ENCODE data around the gene DDRGK1. TPM values are rescaled to one million over a fixed set of nuclear protein-coding genes. Genes with fewer than 3 reads are reported as not detected.
"Not testable (repeated sequence)": the region's sequence is repeated elsewhere in the genome, so short reads cannot be mapped to it uniquely, and the experiment has no call there.

Gene DDRGK1
- total RNA-seq, 1 experiment from 2014 or later: 97.7 TPM

DNA sequence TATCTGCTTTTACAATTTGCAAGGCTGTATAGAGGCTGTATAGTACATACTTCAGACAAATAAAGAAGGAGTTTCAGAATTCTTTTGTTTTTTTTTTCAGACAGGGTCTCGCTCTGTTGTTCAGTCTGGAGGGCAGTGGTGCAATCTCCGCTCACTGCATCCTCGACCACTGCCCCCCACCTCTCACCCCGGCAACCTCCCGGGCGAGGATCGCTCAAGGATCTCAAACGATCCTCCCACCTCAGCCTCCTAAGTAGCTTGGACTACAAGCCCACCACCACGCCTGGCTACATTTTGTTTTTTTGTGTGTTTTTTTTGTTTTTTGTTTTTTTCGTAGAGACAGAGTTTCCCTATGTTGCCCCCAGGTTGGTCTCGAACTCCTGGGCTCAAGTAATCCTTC is 46.7 kb downstream of the DDRGK1 start:
- Histone ChIP-seq H3K27ac (ENCODE audit: low read length) (no peak overlapping the region), H4K20me1 (ENCODE audit: low read length) (peaks cover 35% of the 10 kb centered on the region), H3K79me2 (ENCODE audit: low read length) (peaks cover 72% of the 10 kb centered on the region), H3K4me2 (ENCODE audit: low read length) (peak overlapping the region; percentile 96), H3F3A (ENCODE audit: low read length, unreplicated experiment) (no peaks in the 10 kb centered on the region), H3K4me3 (ENCODE audit: low read length) (peak overlapping the region; percentile 83), H3K27me3 (ENCODE audit: low read length) (no peaks in the 10 kb centered on the region), H3K9me3 (ENCODE audit: low read length) (no peaks in the 10 kb centered on the region), H3K4me1 (ENCODE audit: insufficient read depth, low read length) (peaks cover 14% of the 10 kb centered on the region), H3K9me2 (replicated peaks; ENCODE audit: low read length) (no peaks in the 10 kb centered on the region), H3K9ac (ENCODE audit: low read length) (peak overlapping the region; percentile 15; the same call in 1 of the 2 replicates), H3K36me3 (ENCODE audit: low read depth, low read length) (peaks cover 21% of the 10 kb centered on the region; the same call in 1 of the 2 replicates), H2AFZ (ENCODE audit: low read length) (no peak overlapping the region)
- CTCF ChIA-PET: no interaction called here
- TF ChIP-seq EZH2 (IDR thresholded peaks at IDR 0.05; ENCODE audit: low read length, unreplicated experiment): no peak
- TF ChIP-seq EZH2phosphoT487 (IDR thresholded peaks at IDR 0.05; ENCODE audit: borderline replicate concordance, low read length): no peak
- TF ChIP-seq, protein P1, sequence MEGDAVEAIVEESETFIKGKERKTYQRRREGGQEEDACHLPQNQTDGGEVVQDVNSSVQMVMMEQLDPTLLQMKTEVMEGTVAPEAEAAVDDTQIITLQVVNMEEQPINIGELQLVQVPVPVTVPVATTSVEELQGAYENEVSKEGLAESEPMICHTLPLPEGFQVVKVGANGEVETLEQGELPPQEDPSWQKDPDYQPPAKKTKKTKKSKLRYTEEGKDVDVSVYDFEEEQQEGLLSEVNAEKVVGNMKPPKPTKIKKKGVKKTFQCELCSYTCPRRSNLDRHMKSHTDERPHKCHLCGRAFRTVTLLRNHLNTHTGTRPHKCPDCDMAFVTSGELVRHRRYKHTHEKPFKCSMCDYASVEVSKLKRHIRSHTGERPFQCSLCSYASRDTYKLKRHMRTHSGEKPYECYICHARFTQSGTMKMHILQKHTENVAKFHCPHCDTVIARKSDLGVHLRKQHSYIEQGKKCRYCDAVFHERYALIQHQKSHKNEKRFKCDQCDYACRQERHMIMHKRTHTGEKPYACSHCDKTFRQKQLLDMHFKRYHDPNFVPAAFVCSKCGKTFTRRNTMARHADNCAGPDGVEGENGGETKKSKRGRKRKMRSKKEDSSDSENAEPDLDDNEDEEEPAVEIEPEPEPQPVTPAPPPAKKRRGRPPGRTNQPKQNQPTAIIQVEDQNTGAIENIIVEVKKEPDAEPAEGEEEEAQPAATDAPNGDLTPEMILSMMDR (conservative IDR thresholded peaks at IDR 0.05; ENCODE audit: low read depth, low read length): no peak
- ATAC-seq (no peak), DNase-seq (no peak)
- intact Hi-C loops (cut with micrococcal nuclease): no loop called here
- POLR2A ChIA-PET (ENCODE audit: unreplicated experiment): interaction anchor here (0.6 kb wide), 1 partner anchor 110 kb away, joined by 4 read pairs; no protein-coding TSS in a partner anchor
- BruUV-seq (replicated peaks): no TSS peak

DNA sequence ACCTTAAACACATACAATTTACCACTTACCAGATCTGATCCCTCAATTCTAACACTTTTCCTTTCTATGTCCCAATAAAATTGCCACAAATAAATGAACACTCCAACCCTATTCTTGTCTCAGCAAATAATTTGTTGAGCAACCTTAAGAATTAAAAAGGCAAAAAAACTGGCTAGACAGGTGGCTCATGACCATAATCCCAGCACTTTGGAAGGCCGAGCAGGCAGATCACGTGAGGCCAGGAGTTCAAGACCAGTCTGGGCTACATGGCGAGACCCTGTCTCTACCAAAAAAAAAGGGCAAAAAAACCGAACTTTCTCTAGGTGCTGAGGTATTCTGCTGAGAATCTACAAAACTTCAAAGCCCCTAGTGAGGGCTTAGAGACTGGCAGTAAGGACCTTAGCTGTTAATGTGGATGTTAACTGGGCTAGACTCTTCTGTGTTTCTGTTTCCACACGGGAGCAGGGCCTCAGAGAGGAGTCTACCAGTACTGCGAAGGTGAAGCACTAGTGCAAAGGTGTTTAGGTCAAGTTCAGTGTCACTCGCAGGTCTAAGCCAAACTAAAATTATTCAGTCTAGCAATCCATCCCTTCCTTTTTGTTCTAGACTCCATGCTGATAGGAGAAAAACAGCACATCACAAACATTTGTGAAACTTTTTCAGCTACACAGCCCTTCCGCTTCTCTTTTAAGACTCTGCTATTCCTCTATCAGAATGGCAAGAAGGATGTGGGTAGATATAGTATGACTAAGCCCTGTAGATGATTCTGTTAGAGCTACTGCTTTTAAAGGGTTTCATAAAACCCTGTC is 47.5 kb downstream of the DDRGK1 start:
- ChIA-PET CTCF (no interaction called here), POLR2A (ENCODE audit: unreplicated experiment) (no interaction called here)
- H3K9me2 ChIP-seq (replicated peaks; ENCODE audit: low read length): no peaks in the 10 kb centered on the region
- peak overlapping the region; percentile 83; the same call in 1 of the 2 replicates for H3K4me3 ChIP-seq (ENCODE audit: low read length)
- DNase-seq (no peak), ATAC-seq (0 out of 2 replicates have a peak, but pooled peaks have one; percentile 15)
- TF ChIP-seq EZH2phosphoT487 (IDR thresholded peaks at IDR 0.05; ENCODE audit: borderline replicate concordance, low read length) (no peak), EZH2 (IDR thresholded peaks at IDR 0.05; ENCODE audit: low read length, unreplicated experiment) (no peak)
- TF ChIP-seq, protein P1 (conservative IDR thresholded peaks at IDR 0.05; ENCODE audit: low read depth, low read length): no peak
- H3F3A ChIP-seq (ENCODE audit: low read length, unreplicated experiment): no peaks in the 10 kb centered on the region
- H4K20me1 ChIP-seq (ENCODE audit: low read length): peaks cover 35% of the 10 kb centered on the region
- intact Hi-C loops (cut with micrococcal nuclease): no loop called here
- H3K4me2 ChIP-seq (ENCODE audit: low read length): peak overlapping the region; percentile 96
- no peak overlapping the region for H2AFZ ChIP-seq (ENCODE audit: low read length)
- H3K4me1 ChIP-seq (ENCODE audit: insufficient read depth, low read length): peaks cover 14% of the 10 kb centered on the region
- no TSS peak for BruUV-seq (replicated peaks)
- no peak overlapping the region for H3K27ac ChIP-seq (ENCODE audit: low read length)
- peaks cover 21% of the 10 kb centered on the region; the same call in 1 of the 2 replicates for H3K36me3 ChIP-seq (ENCODE audit: low read depth, low read length)
- no peaks in the 10 kb centered on the region for H3K27me3 ChIP-seq (ENCODE audit: low read length)
- peak overlapping the region; percentile 15; the same call in 1 of the 2 replicates for H3K9ac ChIP-seq (ENCODE audit: low read length)
- peaks cover 80% of the 10 kb centered on the region for H3K79me2 ChIP-seq (ENCODE audit: low read length)
- no peaks in the 10 kb centered on the region for H3K9me3 ChIP-seq (ENCODE audit: low read length)

DNA sequence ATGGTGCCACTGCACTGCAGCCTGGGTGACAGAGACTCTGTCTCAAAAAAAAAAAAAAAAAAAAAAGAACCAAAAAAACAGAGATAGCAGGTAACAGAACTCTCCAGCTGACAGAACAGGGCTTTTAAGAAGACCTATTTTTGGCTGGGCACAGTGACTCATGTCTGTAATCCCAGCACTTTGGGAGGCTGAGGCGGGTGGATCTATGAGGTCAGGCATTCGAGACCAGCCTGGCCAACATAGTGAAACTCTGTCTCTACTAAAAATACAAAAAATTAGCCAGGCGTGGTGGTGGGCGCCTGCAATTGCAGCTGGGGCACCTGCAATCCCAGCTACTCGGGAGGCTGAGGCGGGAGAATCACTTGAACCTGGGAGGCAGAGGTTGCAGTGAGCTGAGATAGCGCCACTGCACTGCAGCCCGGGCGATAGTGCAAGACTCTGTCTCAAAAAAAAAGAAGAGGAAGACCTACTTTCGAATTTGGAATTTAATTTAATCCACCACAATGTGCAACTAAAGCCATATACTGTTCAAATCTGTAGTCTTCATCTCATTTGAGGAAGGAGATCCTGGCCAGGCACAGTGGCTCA is 52.3 kb downstream of the DDRGK1 start:
- H3K9me2 ChIP-seq (replicated peaks; ENCODE audit: low read length); POLR2A ChIA-PET (ENCODE audit: unreplicated experiment); H3K4me1 ChIP-seq (ENCODE audit: insufficient read depth, low read length); H3K4me2 ChIP-seq (ENCODE audit: low read length); H3K9ac ChIP-seq (ENCODE audit: low read length); ATAC-seq; DNase-seq; intact Hi-C loops (cut with micrococcal nuclease); BruUV-seq (replicated peaks); H3K4me3 ChIP-seq (ENCODE audit: low read length); H3F3A ChIP-seq (ENCODE audit: low read length, unreplicated experiment); H3K27ac ChIP-seq (ENCODE audit: low read length); H3K27me3 ChIP-seq (ENCODE audit: low read length); CTCF ChIA-PET; H3K9me3 ChIP-seq (ENCODE audit: low read length); H2AFZ ChIP-seq (ENCODE audit: low read length): not testable (repeated sequence)
- Histone ChIP-seq H4K20me1 (ENCODE audit: low read length) (peaks cover 50% of the 10 kb centered on the region), H3K36me3 (ENCODE audit: low read depth, low read length) (peaks cover 54% of the 10 kb centered on the region), H3K79me2 (ENCODE audit: low read length) (peaks cover 96% of the 10 kb centered on the region)
